H1 (cell line): ENCODE results near the gene CD3D. TPM values are rescaled to one million over a fixed set of nuclear protein-coding genes. Genes with fewer than 3 reads are reported as not detected.

ENCODE experiments used
- CTCF ChIA-PET: fragments of 300-600 bp; sonication (Branson Sonifier 250); formaldehyde crosslinking; loops from one replicate; lab custom pipeline; 2021; ENCODE audit not compliant: partially characterized antibody; lab: Charles Lee
- POLR2A ChIA-PET: fragments of 300-600 bp; sonication (Branson Sonifier 250); formaldehyde crosslinking; loops from one replicate; lab custom pipeline; 2021; ENCODE audit warnings: inconsistent platforms; ENCODE audit not compliant: partially characterized antibody; lab: Charles Lee
- DNase-seq, 2 experiments: peaks; one replicate each; pipeline versions ENCODE4 v3.0.0 to v3.0.0-alpha.2; 2010 to 2022; ENCODE audit warnings: low spot score in 2 of 2, low read depth in 1 of 2, mixed read lengths in 1 of 2
- FAIRE-seq: peaks from 2 replicates; lab custom pipeline; 2011; peaks lifted over from hg19 to GRCh38; lab: Jason Lieb, UNC
- H2AFZ ChIP-seq: 2 replicates; pipeline ENCODE4 v1.8.1; 2012; ENCODE audit warnings: low read length, inconsistent platforms
- H2AK5ac ChIP-seq: 2 replicates; pipeline ENCODE4 v1.6.1; 2013; ENCODE audit warnings: low read depth, low read length
- H2BK120ac ChIP-seq: replicated peaks from 2 replicates; pipeline ENCODE3; 2013; ENCODE audit warnings: low read depth, low read length, inconsistent platforms
- H2BK12ac ChIP-seq: 2 replicates; pipeline ENCODE4 v1.6.1; 2013; ENCODE audit warnings: low read depth, low read length
- H2BK15ac ChIP-seq: 2 replicates; pipeline ENCODE4 v1.6.1; 2013; ENCODE audit warnings: low read length
- H2BK20ac ChIP-seq: 2 replicates; pipeline ENCODE4 v1.6.1; 2013; ENCODE audit warnings: low read length
- H2BK5ac ChIP-seq: 2 replicates; pipeline ENCODE4 v1.6.1; 2013; ENCODE audit warnings: low read depth, low read length
- H3K14ac ChIP-seq: 2 replicates; pipeline ENCODE4 v1.6.1; 2013; ENCODE audit warnings: inconsistent platforms; ENCODE audit not compliant: insufficient read length
- H3K18ac ChIP-seq: 2 replicates; pipeline ENCODE4 v1.6.1; 2013; ENCODE audit warnings: low read length; ENCODE audit errors: extremely low read depth
- H3K23ac ChIP-seq: 2 replicates; pipeline ENCODE4 v1.6.1; 2013; ENCODE audit warnings: inconsistent platforms; ENCODE audit not compliant: insufficient read length
- H3K23me2 ChIP-seq: 2 replicates; pipeline ENCODE4 v1.6.1; 2013; ENCODE audit warnings: low read depth, low read length
- H3K27ac ChIP-seq: 2 replicates; pipeline ENCODE4 v1.6.1; 2011; ENCODE audit warnings: low read depth, low read length, inconsistent platforms
- H3K27me3 ChIP-seq, 4 experiments: replicated peaks in 1 of 4; 1 replicate in 1 of 4; 2 replicates in 3 of 4; pipeline versions ENCODE4 v1.6.1 to v1.8.1; 2011 to 2013; ENCODE audit warnings: low read length in 3 of 4, mild to moderate bottlenecking in 3 of 4, inconsistent platforms in 2 of 4, mixed read lengths in 2 of 4, moderate library complexity in 1 of 4; ENCODE audit not compliant: control insufficient read depth in 3 of 4, insufficient read depth in 3 of 4; ENCODE audit errors: extremely low read depth in 1 of 4
- H3K36me3 ChIP-seq, 4 experiments: 2 replicates each; pipeline versions ENCODE4 v1.6.1 to v1.8.1; 2011 to 2013; ENCODE audit warnings: mild to moderate bottlenecking in 4 of 4, low read length in 3 of 4, moderate library complexity in 2 of 4, control low read depth in 1 of 4, inconsistent platforms in 1 of 4; ENCODE audit not compliant: insufficient read depth in 4 of 4, control insufficient read depth in 2 of 4
- H3K4ac ChIP-seq: replicated peaks from 2 replicates; pipeline ENCODE3; 2013; ENCODE audit warnings: low read length, low read depth, mixed read lengths, inconsistent platforms; ENCODE audit not compliant: insufficient read length
- H3K4me1 ChIP-seq, 4 experiments: replicated peaks in 1 of 4; 1 replicate in 1 of 4; 2 replicates in 3 of 4; pipeline versions ENCODE4 v1.6.1 to v1.8.1; 2011 to 2013; ENCODE audit warnings: low read length in 3 of 4, inconsistent platforms in 2 of 4, mixed read lengths in 1 of 4; ENCODE audit not compliant: insufficient read depth in 4 of 4, control insufficient read depth in 3 of 4
- H3K4me2 ChIP-seq, 2 experiments: 2 replicates each; pipeline versions ENCODE4 v1.6.1 to v1.8.1; 2011 to 2013; ENCODE audit warnings: low read depth in 2 of 2, low read length in 2 of 2, control low read depth in 1 of 2, inconsistent platforms in 1 of 2, mild to moderate bottlenecking in 1 of 2; ENCODE audit not compliant: insufficient read depth in 1 of 2
- H3K4me3 ChIP-seq, 4 experiments: fragments of 200-600, 300-600 bp in 1 of 4; sonication (generic), shearing (Covaris generic), sonication (Bioruptor Twin) in 1 of 4; 2 replicates each; pipeline versions ENCODE4 v1.5.1 to v1.8.1; 2011 to 2016; ENCODE audit warnings: low read length in 4 of 4, low read depth in 3 of 4, control low read depth in 2 of 4, inconsistent platforms in 2 of 4, mild to moderate bottlenecking in 2 of 4, mixed read lengths in 1 of 4, moderate library complexity in 1 of 4; ENCODE audit not compliant: insufficient read depth in 2 of 4; ENCODE audit errors: extremely low read depth in 1 of 4
- H3K56ac ChIP-seq: replicated peaks from 2 replicates; pipeline ENCODE3; 2013; ENCODE audit warnings: low read depth, mild to moderate bottlenecking, mixed read lengths, low read length, inconsistent platforms; ENCODE audit not compliant: insufficient read length
- H3K79me1 ChIP-seq: 2 replicates; pipeline ENCODE4 v1.6.1; 2013; ENCODE audit warnings: low read depth, low read length, control low read depth
- H3K79me2 ChIP-seq, 2 experiments: 2 replicates each; pipeline versions ENCODE4 v1.6.1 to v1.8.1; 2012 to 2013; ENCODE audit warnings: low read length in 2 of 2, mild to moderate bottlenecking in 2 of 2, inconsistent platforms in 1 of 2; ENCODE audit not compliant: insufficient read depth in 2 of 2, control insufficient read depth in 1 of 2
- H3K9ac ChIP-seq, 4 experiments: replicated peaks in 1 of 4; 1 replicate in 1 of 4; 2 replicates in 3 of 4; pipeline versions ENCODE4 v1.6.1 to v1.8.1; 2011 to 2013; ENCODE audit warnings: low read depth in 3 of 4, low read length in 3 of 4, control low read depth in 2 of 4, mild to moderate bottlenecking in 2 of 4, moderate library complexity in 2 of 4, inconsistent platforms in 1 of 4; ENCODE audit errors: extremely low read depth in 1 of 4
- H3K9me3 ChIP-seq, 2 experiments: 2 replicates each; pipeline versions ENCODE4 v1.6.1 to v1.8.1; 2012 to 2013; ENCODE audit warnings: mild to moderate bottlenecking in 2 of 2, moderate library complexity in 2 of 2, control low read depth in 1 of 2, inconsistent platforms in 1 of 2, low read depth in 1 of 2, low read length in 1 of 2, mixed read lengths in 1 of 2; ENCODE audit not compliant: insufficient read depth in 2 of 2
- H4K20me1 ChIP-seq, 2 experiments: replicated peaks in 1 of 2; 2 replicates each; pipeline versions ENCODE3 to v1.8.1; 2011 to 2013; ENCODE audit warnings: inconsistent platforms in 2 of 2, low read length in 2 of 2, mild to moderate bottlenecking in 1 of 2; ENCODE audit not compliant: insufficient read depth in 2 of 2, control insufficient read depth in 1 of 2
- H4K5ac ChIP-seq: 2 replicates; pipeline ENCODE4 v1.6.1; 2013; ENCODE audit warnings: low read length, low read depth, mixed read lengths, inconsistent platforms; ENCODE audit not compliant: insufficient read length
- H4K8ac ChIP-seq: 2 replicates; pipeline ENCODE4 v1.8.0; 2013; ENCODE audit warnings: mild to moderate bottlenecking, moderate library complexity, low read length, inconsistent platforms; ENCODE audit not compliant: insufficient read depth; ENCODE audit errors: extremely low read depth
- H4K91ac ChIP-seq: replicated peaks from 2 replicates; pipeline ENCODE3; 2013; ENCODE audit warnings: low read length, mixed read lengths, inconsistent platforms; ENCODE audit not compliant: insufficient read length
- CHD2 ChIP-seq: IDR thresholded peaks from 2 replicates; pipeline ENCODE4 v1.6.1; 2012; ENCODE audit warnings: low read length, improper control_type of control experiment
- EGR1 ChIP-seq: IDR thresholded peaks from 2 replicates; pipeline ENCODE4 v1.6.1; 2011; ENCODE audit warnings: low read depth, low read length, borderline replicate concordance
- EP300 ChIP-seq, 2 experiments: IDR thresholded peaks; 1 replicate in 1 of 2; 2 replicates in 1 of 2; pipeline ENCODE4 v1.6.1; 2011 to 2012; ENCODE audit warnings: low read depth in 2 of 2, low read length in 2 of 2, mild to moderate bottlenecking in 2 of 2, borderline replicate concordance in 1 of 2, inconsistent platforms in 1 of 2, moderate library complexity in 1 of 2
- KDM5A ChIP-seq: fragments of 200-600 bp; IDR thresholded peaks from 2 replicates; pipeline ENCODE4 v1.7.1; 2012; ENCODE audit warnings: mild to moderate bottlenecking, low read length, inconsistent platforms, mixed read lengths
- RFX5 ChIP-seq: IDR thresholded peaks from 2 replicates; pipeline ENCODE4 v1.6.1; 2011; ENCODE audit warnings: low read depth, low read length, improper control_type of control experiment, borderline replicate concordance
- RXRA ChIP-seq: IDR thresholded peaks from 2 replicates; pipeline ENCODE4 v1.6.1; 2011; ENCODE audit warnings: low read depth, mild to moderate bottlenecking, low read length, moderate library complexity; ENCODE audit not compliant: insufficient read depth
- SIX5 ChIP-seq: IDR thresholded peaks from 2 replicates; pipeline ENCODE4 v1.6.1; 2011; ENCODE audit warnings: mild to moderate bottlenecking, low read depth, low read length
- SP1 ChIP-seq: IDR thresholded peaks from 2 replicates; pipeline ENCODE4 v1.6.1; 2011; ENCODE audit warnings: low read depth, low read length
- TAF7 ChIP-seq: optimal IDR thresholded peaks from 2 replicates; pipeline ENCODE3; 2011; ENCODE audit warnings: low read depth, mild to moderate bottlenecking, inconsistent platforms, low read length, moderate library complexity, borderline replicate concordance
- TCF12 ChIP-seq: IDR thresholded peaks from 2 replicates; pipeline ENCODE4 v1.6.1; 2011; ENCODE audit warnings: low read depth, mild to moderate bottlenecking, low read length
- YY1 ChIP-seq: IDR thresholded peaks from 2 replicates; pipeline ENCODE4 v1.6.1; 2011; ENCODE audit warnings: low read depth, mild to moderate bottlenecking, low read length
- ZNF274 ChIP-seq: IDR thresholded peaks from 2 replicates; pipeline ENCODE4 v1.7.0; 2012; ENCODE audit warnings: low read length, borderline replicate concordance; ENCODE audit errors: extremely low read depth
- WGBS, 2 experiments: shearing (Covaris generic) in 1 of 2; methylation state at CpG; one replicate each; pipeline versions ENCODE4 v1.1.6 to v1.1.7; 2013 to 2015; ENCODE audit warnings: low lambda C conversion rate in 2 of 2, mixed read lengths in 2 of 2, inconsistent platforms in 1 of 2, low coverage in 1 of 2, missing lambda C conversion rate in 1 of 2; ENCODE audit not compliant: insufficient replicate concordance in 2 of 2, insufficient coverage in 1 of 2, insufficient read length in 1 of 2; ENCODE audit errors: extremely low coverage in 1 of 2, missing lambda C conversion rate in 1 of 2; 5-methylcytosine and 5-hydroxymethylcytosine counted together
- polyA plus RNA-seq, 7 experiments: library from polyadenylated mRNA; depleted of rRNA in 3 of 7; stranded (reverse) in 5 of 7; unstranded in 2 of 7; fragments of >200 nt in 5 of 7; fragments of 200-250 nt in 2 of 7; gene quantifications; 1 replicate in 5 of 7; 2 replicates in 1 of 7; 4 replicates in 1 of 7; pipeline versions ENCODE4 v1.2.1 to v1.2.3, GENCODE V29; 2011 to 2013; ENCODE audit warnings: missing spikeins in 2 of 7, mixed read lengths in 2 of 7
- total RNA-seq: library from RNA; stranded (reverse); fragmentation: NEBNext Ultra II Directional; extraction: Animal tissue kit (Norgen Biotek cat#: 25700); gene quantifications from 2 replicates; pipeline ENCODE4 v1.2.1, GENCODE V29; 2021
- TF ChIP-seq, protein P1 (sequence below): IDR thresholded peaks from 2 replicates; pipeline ENCODE4 v1.6.1; 2012; ENCODE audit warnings: low read length, inconsistent platforms

CD3D gene
- total and polyA plus RNA-seq, 2 of the 8 experiments (the other 6 are each of a cell fraction or from before 2014, with no cell fraction given) = not detected

DNA sequence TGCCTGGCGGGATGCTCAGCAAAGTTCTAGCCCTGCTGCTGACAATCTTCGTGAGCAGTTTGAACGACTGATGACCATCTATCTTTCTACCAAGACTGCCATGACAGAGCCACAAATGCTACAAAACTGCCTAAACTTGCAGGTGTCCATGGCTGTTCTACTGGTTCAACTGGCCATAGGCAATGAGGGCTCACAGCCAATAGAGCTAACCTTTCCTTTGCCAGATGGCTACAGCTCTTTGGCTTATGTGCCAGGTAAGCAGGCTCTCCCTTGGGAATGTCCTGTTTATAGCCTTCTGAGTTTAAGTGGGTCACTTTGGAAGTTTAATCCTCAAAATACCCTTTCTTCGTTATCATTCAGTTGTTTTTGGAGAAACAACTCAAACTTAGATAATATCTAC lies 37.0 kb upstream of the CD3D start:
- H3K79me1 ChIP-seq = no peaks in the 10 kb centered on the region
- FAIRE-seq (no peak), DNase-seq (no peak)
- H2AFZ ChIP-seq = no peak overlapping the region
- no peak overlapping the region for H3K56ac ChIP-seq
- no peak overlapping the region for H3K14ac ChIP-seq
- H3K4me2 ChIP-seq = no peak overlapping the region
- no peak overlapping the region for H3K9ac ChIP-seq
- no peaks in the 10 kb centered on the region for H3K23me2 ChIP-seq
- WGBS, 2 experiments = 94% methylated on average over 4 of the region's 4 CpGs; no CpG with 5 or more reads in 1 of the 2 experiments
- H2BK5ac ChIP-seq = no peak overlapping the region
- no peak overlapping the region for H3K27ac ChIP-seq
- no peaks in the 10 kb centered on the region for H4K20me1 ChIP-seq
- H3K4ac ChIP-seq = no peak overlapping the region
- no peak overlapping the region for H4K8ac ChIP-seq
- H2AK5ac ChIP-seq = no peak overlapping the region
- H3K79me2 ChIP-seq = no peaks in the 10 kb centered on the region
- no peak overlapping the region for H2BK12ac ChIP-seq
- peaks cover 3 to 55% (median 37%) of the 10 kb centered on the region in 4 experiments; a peak in 7 of 8 replicates for H3K36me3 ChIP-seq
- H4K5ac ChIP-seq = no peak overlapping the region
- CTCF ChIA-PET = interaction anchor here (0.7 to 1.6 kb wide), 2 partner anchors 24 to 115 kb away, joined by 3 to 5 read pairs; partner anchors contain the start of gene MPZL2
- no peaks in the 10 kb centered on the region for H3K9me3 ChIP-seq
- H2BK15ac ChIP-seq = no peak overlapping the region
- no peak overlapping the region for H2BK120ac ChIP-seq
- H4K91ac ChIP-seq = no peak overlapping the region
- H3K4me1 ChIP-seq = no peaks in the 10 kb centered on the region
- H3K18ac ChIP-seq = no peak overlapping the region
- no peak overlapping the region for H2BK20ac ChIP-seq
- H3K4me3 ChIP-seq = no peak overlapping the region
- H3K27me3 ChIP-seq = no peaks in the 10 kb centered on the region
- POLR2A ChIA-PET = interaction anchor here (1.2 kb wide), 1 partner anchor 120 kb away, joined by 3 read pairs; no protein-coding TSS in a partner anchor
- H3K23ac ChIP-seq = no peak overlapping the region
- TF ChIP-seq, protein P1, sequence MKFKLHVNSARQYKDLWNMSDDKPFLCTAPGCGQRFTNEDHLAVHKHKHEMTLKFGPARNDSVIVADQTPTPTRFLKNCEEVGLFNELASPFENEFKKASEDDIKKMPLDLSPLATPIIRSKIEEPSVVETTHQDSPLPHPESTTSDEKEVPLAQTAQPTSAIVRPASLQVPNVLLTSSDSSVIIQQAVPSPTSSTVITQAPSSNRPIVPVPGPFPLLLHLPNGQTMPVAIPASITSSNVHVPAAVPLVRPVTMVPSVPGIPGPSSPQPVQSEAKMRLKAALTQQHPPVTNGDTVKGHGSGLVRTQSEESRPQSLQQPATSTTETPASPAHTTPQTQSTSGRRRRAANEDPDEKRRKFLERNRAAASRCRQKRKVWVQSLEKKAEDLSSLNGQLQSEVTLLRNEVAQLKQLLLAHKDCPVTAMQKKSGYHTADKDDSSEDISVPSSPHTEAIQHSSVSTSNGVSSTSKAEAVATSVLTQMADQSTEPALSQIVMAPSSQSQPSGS = no peak
- TF ChIP-seq ZNF274 = no peak
- no peak for TF ChIP-seq RXRA
- no peak for TF ChIP-seq EP300 (IDR thresholded peaks at IDR 0.05; ENCODE audit: borderline replicate concordance in 1 of 2, low read depth in 2 of 2, low read length in 2 of 2)
- TF ChIP-seq TCF12 = no peak
- TF ChIP-seq RFX5 = no peak
- TF ChIP-seq TAF7 = no peak
- no peak for TF ChIP-seq KDM5A
- no peak for TF ChIP-seq CHD2
- TF ChIP-seq SP1 = no peak
- no peak for TF ChIP-seq YY1
- no peak for TF ChIP-seq EGR1
- TF ChIP-seq SIX5 = no peak
